ENCODE results near the gene PIK3R6. TPM values are rescaled to one million over a fixed set of nuclear protein-coding genes. Genes with fewer than 3 reads are reported as not detected.

PIK3R6 gene
- total RNA-seq, 1 donor = not detected

- no peak for DNase-seq (ENCODE audit: low read depth)
- no peak for TF ChIP-seq CTCF (IDR thresholded peaks at IDR 0.05; ENCODE audit: insufficient read depth, low read length)
- no peak overlapping the region for H3K4me3 ChIP-seq (ENCODE audit: low read depth, low read length)
Observed at GRCh38 chr17:8855477-8856204, 11.8 kb downstream of the PIK3R6 start.

GRCh38 chr17:8851600-8851999, 15.9 kb downstream of the PIK3R6 start:
- no peak for TF ChIP-seq CTCF (IDR thresholded peaks at IDR 0.05; ENCODE audit: insufficient read depth, low read length)
- DNase-seq (ENCODE audit: low read depth) = no peak
- H3K4me3 ChIP-seq (ENCODE audit: low read depth, low read length) = no peak overlapping the region

DNA sequence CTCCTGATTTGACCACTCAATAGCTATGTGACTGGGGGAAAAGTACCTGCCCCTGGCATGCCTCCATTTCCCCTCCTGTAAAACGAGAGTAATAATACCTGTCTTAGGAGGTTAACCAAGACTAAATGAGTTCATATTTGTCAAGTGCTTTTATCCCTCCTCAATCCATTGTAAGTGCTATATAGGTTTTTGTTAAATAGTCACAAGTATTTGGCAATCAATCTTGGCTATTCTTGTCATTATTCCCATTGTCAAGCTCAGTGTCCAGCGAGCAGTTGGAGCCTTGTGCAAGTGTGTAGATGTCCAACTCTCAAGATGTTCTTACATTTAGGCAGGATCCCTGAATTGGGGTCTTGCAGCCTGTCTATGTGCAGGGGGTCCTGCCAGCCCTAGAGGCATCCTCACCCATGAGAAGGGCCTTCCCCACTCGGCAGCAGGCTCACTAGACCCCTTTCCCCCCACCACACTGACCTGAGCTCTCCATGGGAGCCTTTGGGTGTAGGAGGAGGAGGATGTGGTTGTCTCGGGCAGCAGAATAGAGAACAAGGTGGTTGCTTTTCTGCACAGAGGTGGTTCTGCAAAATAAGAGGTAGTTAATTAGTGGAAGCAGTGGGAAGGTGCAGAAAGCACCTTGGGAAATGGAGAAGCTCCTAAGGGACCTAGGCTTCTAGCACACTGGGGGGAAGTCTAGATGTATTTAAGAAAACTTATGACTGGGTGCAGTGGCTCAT, 18.0 kb downstream of the PIK3R6 start:
- no peak overlapping the region for H3K4me3 ChIP-seq (ENCODE audit: low read depth, low read length)
- TF ChIP-seq CTCF (IDR thresholded peaks at IDR 0.05; ENCODE audit: insufficient read depth, low read length) = no peak
- DNase-seq (ENCODE audit: low read depth) = no peak

- DNase-seq (ENCODE audit: low read depth) = no peak
- no peak overlapping the region for H3K4me3 ChIP-seq (ENCODE audit: low read depth, low read length)
- no peak for TF ChIP-seq CTCF (IDR thresholded peaks at IDR 0.05; ENCODE audit: insufficient read depth, low read length)
Observed at GRCh38 chr17:8847891-8848290, 19.6 kb downstream of the PIK3R6 start.

GRCh38 chr17:8846768-8847211, 20.7 kb downstream of the PIK3R6 start:
- peak; percentile 68 for DNase-seq (ENCODE audit: low read depth)
- H3K4me3 ChIP-seq (ENCODE audit: low read depth, low read length) = no peak overlapping the region
- no peak for TF ChIP-seq CTCF (IDR thresholded peaks at IDR 0.05; ENCODE audit: insufficient read depth, low read length)

DNA sequence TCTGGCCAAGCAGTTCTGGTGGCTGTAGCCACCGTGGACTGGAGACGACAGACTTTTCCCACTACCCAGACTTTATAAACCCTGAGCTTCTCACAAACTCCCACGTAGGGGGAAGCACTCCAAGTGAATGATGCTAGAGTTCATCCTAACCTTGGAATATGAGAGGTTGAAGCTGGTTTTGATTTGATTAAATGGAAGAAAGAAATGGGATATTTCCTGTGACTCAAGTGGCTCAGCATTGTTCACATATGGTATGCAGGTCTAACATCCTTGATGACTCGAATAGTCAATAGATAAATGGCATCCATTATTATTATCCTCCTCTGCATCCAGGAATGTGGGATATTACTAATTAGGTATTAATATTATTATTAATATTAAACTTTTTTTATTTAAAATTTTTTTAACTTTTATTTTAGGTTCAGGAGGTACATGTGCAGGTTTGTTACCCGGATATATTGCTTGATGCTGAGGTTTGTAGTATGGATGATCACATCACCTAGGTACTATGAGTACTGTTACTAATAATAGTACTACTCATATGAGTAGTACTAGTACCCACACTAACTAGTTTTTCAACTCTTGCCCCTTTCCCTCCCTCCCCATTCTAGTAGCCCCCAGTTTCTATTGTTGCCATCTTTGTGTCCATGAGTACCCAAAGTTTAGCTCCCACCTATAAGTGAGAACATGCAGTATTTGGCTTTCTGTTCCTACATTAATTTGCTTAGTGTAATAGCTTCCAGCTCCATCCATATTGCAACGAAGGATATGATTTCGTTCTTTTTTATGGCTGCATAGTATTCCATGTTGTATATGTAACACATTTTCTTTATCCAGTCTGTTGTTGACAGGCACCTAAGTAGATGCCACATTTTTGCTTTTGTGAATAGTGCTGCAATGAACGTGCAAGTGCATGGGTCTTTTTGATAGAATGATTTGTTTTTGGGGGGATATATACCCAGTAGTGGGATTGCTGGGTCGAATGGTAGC, 22.9 kb downstream of the PIK3R6 start:
- DNase-seq (ENCODE audit: low read depth) = peak; percentile 19
- no peak for TF ChIP-seq CTCF (IDR thresholded peaks at IDR 0.05; ENCODE audit: insufficient read depth, low read length)
- no peak overlapping the region for H3K4me3 ChIP-seq (ENCODE audit: low read depth, low read length)
